DMS53 (cell line): ENCODE results near the gene PCDHGA8.
A peak's percentile ranks its signal among the peaks of the same experiment; 100 is the strongest.
"Not testable (repeated sequence)": the region's sequence is repeated elsewhere in the genome, so short reads cannot be mapped to it uniquely, and the experiment has no call there.

Experiments
- DNase-seq: peaks from one replicate; lab custom pipeline; 2025; lab: John Stamatoyannopoulos, UW

PCDHGA8 gene

GRCh38 chr5:141371572-141372475, 20.6 kb upstream of the PCDHGA8 start:
- DNase-seq = no peak

- peak; percentile 60 for DNase-seq
Measured at GRCh38 chr5:141373673-141374317, 18.6 kb upstream of the PCDHGA8 start, which contains the start of gene PCDHGA6. Gene PCDHGA6, plus strand, starts transcription at chr5:141373891. Its CDS starts 193 bp downstream, at chr5:141374084.

- no peak for DNase-seq
Measured at GRCh38 chr5:141374627-141375026, 17.8 kb upstream of the PCDHGA8 start.

GRCh38 chr5:141375444-141376155, 16.8 kb upstream of the PCDHGA8 start:
- DNase-seq = not testable (repeated sequence)

GRCh38 chr5:141382469-141383294, 9.8 kb upstream of the PCDHGA8 start, which contains the start of gene PCDHGA7:
Gene PCDHGA7, plus strand, starts transcription at chr5:141382742. Its CDS starts 158 bp downstream, at chr5:141382900.
- DNase-seq = peak; percentile 58

GRCh38 chr5:141383345-141383744, 9.1 kb upstream of the PCDHGA8 start:
- DNase-seq = no peak

GRCh38 chr5:141384471-141385267, 7.8 kb upstream of the PCDHGA8 start:
- DNase-seq = no peak

- peak; percentile 79 for DNase-seq
Measured at GRCh38 chr5:141387557-141388311, 4.7 kb upstream of the PCDHGA8 start, which contains the start of gene PCDHGB4. Gene PCDHGB4, plus strand, starts transcription at chr5:141387698. Its CDS starts 187 bp downstream, at chr5:141387885.

- no peak for DNase-seq
Measured at GRCh38 chr5:141388661-141389060, 3.8 kb upstream of the PCDHGA8 start.

GRCh38 chr5:141389153-141390042, 3.0 kb upstream of the PCDHGA8 start:
- DNase-seq = no peak

- no peak for DNase-seq
Measured at GRCh38 chr5:141393267-141393666, 834 bp downstream of the PCDHGA8 start.

- not testable (repeated sequence) for DNase-seq
Measured at GRCh38 chr5:141394401-141395187, 2.2 kb downstream of the PCDHGA8 start.

GRCh38 chr5:141397756-141398551, 5.5 kb downstream of the PCDHGA8 start, which contains the start of gene PCDHGB5:
Gene PCDHGB5, plus strand, starts transcription at chr5:141397947. Its CDS starts 181 bp downstream, at chr5:141398128.
- DNase-seq = peak; percentile 67

GRCh38 chr5:141398608-141399007, 6.2 kb downstream of the PCDHGA8 start:
- DNase-seq = no peak

- DNase-seq = no peak
Measured at GRCh38 chr5:141399555-141400258, 7.3 kb downstream of the PCDHGA8 start.

GRCh38 chr5:141402553-141403243, 10.3 kb downstream of the PCDHGA8 start, which contains the start of gene PCDHGA9:
Gene PCDHGA9, plus strand, starts transcription at chr5:141402778. Its CDS starts 175 bp downstream, at chr5:141402953.
- DNase-seq = peak; percentile 67
